Thyroid gland (tissue), 4 donors: ENCODE data around the gene UCK1. TPM values are rescaled to one million over a fixed set of nuclear protein-coding genes. Genes with fewer than 3 reads are reported as not detected.

Experiments
- DNase-seq, 2 donors: peaks; one replicate each; pipeline ENCODE4 v3.0.0-alpha.2; 2019
- H3K27ac ChIP-seq, 3 donors: fragments of 200-600 bp; sonication (generic); 1 replicate in 2 of 3; 2 replicates in 1 of 3; pipeline ENCODE4 v1.5.1; 2016 to 2019; ENCODE audit warnings: mild to moderate bottlenecking in 1 of 3, moderate library complexity in 1 of 3
- H3K27me3 ChIP-seq: fragments of 200-600 bp; sonication (generic); one replicate; pipeline ENCODE4 v1.5.1; 2019
- H3K36me3 ChIP-seq, 2 donors: fragments of 200-600 bp; sonication (generic); one replicate each; pipeline ENCODE4 v1.5.1; 2016 to 2019
- H3K4me1 ChIP-seq, 2 donors: fragments of 200-600 bp; sonication (generic); one replicate each; pipeline ENCODE4 v1.5.1; 2017 to 2019
- H3K4me3 ChIP-seq, 3 donors: fragments of 200-600 bp; sonication (generic); replicated peaks in 1 of 3; 1 replicate in 2 of 3; 2 replicates in 1 of 3; pipeline ENCODE4 v1.5.1; 2016; ENCODE audit warnings: mild to moderate bottlenecking in 1 of 3
- H3K9me3 ChIP-seq: fragments of 200-600 bp; sonication (generic); one replicate; pipeline ENCODE4 v1.5.1; 2017
- POLR2A ChIP-seq, 2 donors: fragments of 450-650 bp; IDR thresholded peaks; one replicate each; pipeline ENCODE4 v1.6.1; 2017; ENCODE audit warnings: antibody characterized with exemption in 2 of 2, mild to moderate bottlenecking in 2 of 2, moderate library complexity in 1 of 2
- WGBS, 2 donors: methylation state at CpG; one replicate each; pipeline ENCODE4 v1.1.5; 2017; 5-methylcytosine and 5-hydroxymethylcytosine counted together
- intact Hi-C: fragments of 100-400 bp; cut with DNase I; formaldehyde crosslinking; loops from one replicate; pipeline ENCODE4 v1.15.1; 2023
- total RNA-seq, 4 donors: library from RNA; depleted of rRNA; stranded (reverse); fragments of >200 nt; gene quantifications; one replicate each; pipeline ENCODE4 v1.2.3, GENCODE V29; 2016
- TF ChIP-seq, protein P1 (sequence below), 6 experiments: fragments of 200-600 bp in 3 of 6; fragments of 450-650 bp in 3 of 6; sonication (generic) in 3 of 6; IDR thresholded peaks; one replicate each; pipeline ENCODE4 v1.5.1; 2016 to 2019; ENCODE audit warnings: antibody characterized with exemption in 6 of 6, mild to moderate bottlenecking in 2 of 6, inconsistent platforms in 1 of 6, moderate library complexity in 1 of 6

Gene UCK1
- total RNA-seq, 4 donors from 2014 or later: 39.3 to 57.0 (median 49.3) TPM

DNA sequence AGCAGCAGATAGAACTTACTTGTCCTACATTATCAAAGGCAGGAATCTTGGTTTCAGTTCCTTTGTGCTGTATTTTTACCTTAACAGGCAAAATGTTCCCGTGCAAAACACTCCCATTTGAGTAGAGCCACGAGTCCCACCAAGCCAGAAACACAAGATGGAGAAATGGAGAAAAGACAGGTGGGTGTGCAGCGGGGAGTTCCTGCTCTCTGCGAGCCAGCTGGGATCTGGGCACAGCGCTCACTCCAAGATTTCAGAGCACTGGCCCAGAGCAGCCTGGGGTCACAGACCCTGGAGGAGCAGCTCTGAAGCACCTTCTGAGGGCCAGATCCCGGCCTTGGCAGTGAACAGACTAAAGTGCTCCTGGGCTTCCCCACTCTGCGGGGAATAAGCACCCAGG is 2.9 kb downstream of the UCK1 start:
- 92% methylated on average over 7 of the region's 7 CpGs for WGBS, 2 donors
- no peaks in the 10 kb centered on the region for H3K27me3 ChIP-seq
- peaks cover 39 to 42% of the 10 kb centered on the region in 2 donors for H3K36me3 ChIP-seq
- no peaks in the 10 kb centered on the region for H3K9me3 ChIP-seq
- intact Hi-C loops: no loop called here
- peaks cover 11 to 14% of the 10 kb centered on the region in 2 donors for H3K4me1 ChIP-seq
- DNase-seq: no peak
- no peak overlapping the region for H3K4me3 ChIP-seq
- TF ChIP-seq POLR2A (IDR thresholded peaks at IDR 0.05): no peak
- TF ChIP-seq, protein P1, sequence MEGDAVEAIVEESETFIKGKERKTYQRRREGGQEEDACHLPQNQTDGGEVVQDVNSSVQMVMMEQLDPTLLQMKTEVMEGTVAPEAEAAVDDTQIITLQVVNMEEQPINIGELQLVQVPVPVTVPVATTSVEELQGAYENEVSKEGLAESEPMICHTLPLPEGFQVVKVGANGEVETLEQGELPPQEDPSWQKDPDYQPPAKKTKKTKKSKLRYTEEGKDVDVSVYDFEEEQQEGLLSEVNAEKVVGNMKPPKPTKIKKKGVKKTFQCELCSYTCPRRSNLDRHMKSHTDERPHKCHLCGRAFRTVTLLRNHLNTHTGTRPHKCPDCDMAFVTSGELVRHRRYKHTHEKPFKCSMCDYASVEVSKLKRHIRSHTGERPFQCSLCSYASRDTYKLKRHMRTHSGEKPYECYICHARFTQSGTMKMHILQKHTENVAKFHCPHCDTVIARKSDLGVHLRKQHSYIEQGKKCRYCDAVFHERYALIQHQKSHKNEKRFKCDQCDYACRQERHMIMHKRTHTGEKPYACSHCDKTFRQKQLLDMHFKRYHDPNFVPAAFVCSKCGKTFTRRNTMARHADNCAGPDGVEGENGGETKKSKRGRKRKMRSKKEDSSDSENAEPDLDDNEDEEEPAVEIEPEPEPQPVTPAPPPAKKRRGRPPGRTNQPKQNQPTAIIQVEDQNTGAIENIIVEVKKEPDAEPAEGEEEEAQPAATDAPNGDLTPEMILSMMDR (IDR thresholded peaks at IDR 0.05): no peak
- H3K27ac ChIP-seq: no peak overlapping the region

DNA sequence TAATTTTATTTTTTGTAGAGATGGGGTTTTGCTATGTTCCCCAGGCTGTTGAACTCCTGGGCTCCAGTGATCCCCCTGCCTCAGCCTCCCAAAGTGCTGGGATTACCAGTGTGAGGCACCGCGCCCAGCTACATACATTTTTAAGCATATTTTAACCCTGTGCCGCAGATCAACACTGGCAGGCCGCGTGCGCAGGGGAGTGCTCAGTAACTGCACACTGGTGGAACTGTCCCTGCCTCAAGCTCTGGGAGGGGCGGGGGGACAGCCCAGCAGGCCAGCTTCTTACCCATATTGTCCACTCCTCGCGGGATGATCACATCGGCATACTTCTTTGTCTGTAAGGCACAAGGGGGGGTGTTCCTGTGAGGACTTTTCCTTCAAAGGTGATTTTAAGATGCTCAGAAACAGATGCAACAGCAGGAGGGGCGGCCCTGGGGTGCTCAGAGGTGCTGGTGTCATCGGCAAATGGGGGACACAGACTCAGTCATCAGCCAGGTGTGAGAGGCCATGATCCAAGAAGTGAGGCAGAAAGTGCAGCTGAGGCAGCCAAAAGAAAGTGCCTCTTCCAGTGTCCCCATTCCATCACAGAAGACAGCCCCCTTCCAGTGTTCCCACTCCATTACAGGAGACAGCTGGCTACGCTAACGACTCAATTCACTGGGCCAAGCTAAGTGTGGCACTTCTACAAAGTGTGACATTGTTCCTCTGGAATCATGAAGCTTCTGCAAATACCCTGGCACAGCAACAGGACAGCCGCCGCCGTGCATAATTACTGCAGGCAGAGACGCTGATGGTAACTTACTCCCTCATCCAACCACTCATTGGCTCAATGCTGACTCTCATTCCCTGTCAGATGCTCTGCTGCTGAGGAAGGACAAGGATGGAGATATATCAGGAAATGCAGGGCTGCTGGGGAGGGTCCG is 5.2 kb downstream of the UCK1 start:
- WGBS, 2 donors: 87 to 91% methylated on average over 19 of the region's 19 CpGs
- H3K4me1 ChIP-seq: peaks cover 7 to 9% of the 10 kb centered on the region in 2 donors
- no peak for DNase-seq
- no peak overlapping the region for H3K4me3 ChIP-seq
- intact Hi-C loops: no loop called here
- H3K36me3 ChIP-seq: peaks cover 45 to 56% of the 10 kb centered on the region in 2 donors
- H3K27ac ChIP-seq: no peak overlapping the region
- H3K9me3 ChIP-seq: no peaks in the 10 kb centered on the region
- H3K27me3 ChIP-seq: no peaks in the 10 kb centered on the region
- TF ChIP-seq, protein P1 (IDR thresholded peaks at IDR 0.05): no peak
- TF ChIP-seq POLR2A (IDR thresholded peaks at IDR 0.05): no peak

DNA sequence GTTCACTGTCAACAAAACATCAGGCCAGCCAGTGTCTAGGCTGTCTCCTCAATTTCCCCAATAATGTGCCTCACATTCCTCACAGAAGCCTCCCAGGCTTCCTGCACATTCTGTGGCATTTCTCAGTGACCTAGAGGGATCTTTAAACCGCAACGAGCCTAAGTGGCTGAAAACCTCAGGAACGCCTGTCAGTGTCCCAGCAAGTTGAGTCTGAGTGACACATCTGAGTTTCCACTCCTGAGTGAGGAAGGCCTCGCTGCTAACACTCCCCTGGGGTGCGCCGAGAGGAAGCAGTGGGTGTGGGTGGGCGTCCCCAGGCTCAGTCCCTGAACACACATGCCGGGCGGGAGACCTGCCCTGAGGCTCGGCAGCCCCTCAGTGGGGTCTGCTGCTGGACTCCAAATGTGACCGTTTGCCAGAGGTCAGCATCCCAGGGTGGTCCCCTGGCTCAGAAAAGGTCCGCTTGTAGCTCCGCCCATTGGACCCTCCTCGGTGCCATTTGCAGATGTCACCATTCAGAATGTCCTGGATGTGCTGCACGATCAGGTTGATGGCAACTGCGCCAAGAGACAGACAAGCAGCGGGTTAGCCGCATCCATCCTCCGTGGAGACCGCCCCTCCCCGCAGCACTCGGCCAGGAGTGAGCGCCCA is 6.3 kb downstream of the UCK1 start:
- Histone ChIP-seq H3K27me3 (no peaks in the 10 kb centered on the region), H3K4me1 (peaks cover 1 to 3% of the 10 kb centered on the region in 2 donors), H3K27ac (no peak overlapping the region), H3K36me3 (peaks cover 56 to 62% of the 10 kb centered on the region in 2 donors), H3K9me3 (no peaks in the 10 kb centered on the region), H3K4me3 (no peak overlapping the region)
- WGBS, 2 donors: 88 to 90% methylated on average over 10 to 14 of the region's 23 CpGs
- no peak for DNase-seq
- intact Hi-C loops: no loop called here
- TF ChIP-seq, protein P1 (IDR thresholded peaks at IDR 0.05): no peak
- TF ChIP-seq POLR2A (IDR thresholded peaks at IDR 0.05): no peak

- TF ChIP-seq, protein P1 (IDR thresholded peaks at IDR 0.05): no peak
- no peak for TF ChIP-seq POLR2A (IDR thresholded peaks at IDR 0.05)
- Histone ChIP-seq H3K36me3 (peaks cover 60 to 66% of the 10 kb centered on the region in 2 donors), H3K9me3 (no peaks in the 10 kb centered on the region), H3K27me3 (no peaks in the 10 kb centered on the region), H3K27ac (no peak overlapping the region), H3K4me1 (no peaks in the 10 kb centered on the region), H3K4me3 (no peak overlapping the region)
- DNase-seq: no peak
- 87 to 90% methylated on average over 25 to 26 of the region's 29 CpGs for WGBS, 2 donors
- intact Hi-C loops: no loop called here
Observed at GRCh38 chr9:131523451-131524435, 7.3 kb downstream of the UCK1 start.
